Brain microvascular endothelial cell (primary cell): ENCODE results near the gene ATP1A4.
A peak's percentile ranks its signal among the peaks of the same experiment; 100 is the strongest.

Source experiments
- DNase-seq: peaks from one replicate; pipeline ENCODE4 v3.0.0-alpha.2; 2020
- H3K27ac ChIP-seq: fragments of 250-450 bp; sonication (Bioruptor Pico); 2 replicates; pipeline ENCODE4 v1.5.1; 2020; ENCODE audit warnings: mild to moderate bottlenecking, moderate library complexity
- H3K27me3 ChIP-seq: fragments of 250-450 bp; sonication (Bioruptor Pico); replicated peaks from 2 replicates; pipeline ENCODE4 v1.5.1; 2020; ENCODE audit warnings: mild to moderate bottlenecking
- H3K36me3 ChIP-seq: fragments of 250-450 bp; sonication (Bioruptor Pico); replicated peaks from 2 replicates; pipeline ENCODE4 v1.5.1; 2020; ENCODE audit warnings: mild to moderate bottlenecking
- H3K4me3 ChIP-seq: 2 replicates; pipeline ENCODE4 v1.5.1; 2011; ENCODE audit warnings: low read depth, mild to moderate bottlenecking, control low read depth, low read length, moderate library complexity
- in situ Hi-C: cut with HindIII; loops from 2 replicates; pipeline ENCODE4 v1.10.0; 2017; ENCODE audit warnings: low sequenced_read_pairs, low pct_ligation_motif_present
- TF ChIP-seq, protein P1 (sequence below): IDR thresholded peaks from 2 replicates; pipeline ENCODE4 v1.5.1; 2011; ENCODE audit warnings: low read depth, mild to moderate bottlenecking, moderate library complexity, low read length, control low read depth, inconsistent platforms; ENCODE audit errors: missing control alignments

The ATP1A4 gene

DNA sequence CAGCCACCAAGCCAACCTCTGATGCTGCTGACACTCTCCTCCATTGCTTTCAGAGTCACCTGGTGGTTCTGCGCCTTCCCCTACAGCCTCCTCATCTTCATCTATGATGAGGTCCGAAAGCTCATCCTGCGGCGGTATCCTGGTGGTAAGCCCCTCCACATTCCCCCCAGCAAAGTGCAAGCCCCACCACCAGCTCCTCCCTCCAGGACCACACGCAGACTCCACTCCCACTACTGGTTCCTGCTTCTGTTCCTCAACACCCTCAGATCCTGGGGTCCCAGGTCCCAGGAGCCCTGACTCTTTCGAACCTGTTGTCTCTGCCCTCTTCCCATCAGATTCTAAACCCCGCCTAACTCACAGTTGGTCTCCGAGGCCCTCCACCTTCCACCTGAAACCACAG, 11.6 kb upstream of the ATP1A4 start:
- DNase-seq, result no peak
- H3K4me3 ChIP-seq, result no peak overlapping the region
- no peak overlapping the region for H3K27ac ChIP-seq
- TF ChIP-seq, protein P1, sequence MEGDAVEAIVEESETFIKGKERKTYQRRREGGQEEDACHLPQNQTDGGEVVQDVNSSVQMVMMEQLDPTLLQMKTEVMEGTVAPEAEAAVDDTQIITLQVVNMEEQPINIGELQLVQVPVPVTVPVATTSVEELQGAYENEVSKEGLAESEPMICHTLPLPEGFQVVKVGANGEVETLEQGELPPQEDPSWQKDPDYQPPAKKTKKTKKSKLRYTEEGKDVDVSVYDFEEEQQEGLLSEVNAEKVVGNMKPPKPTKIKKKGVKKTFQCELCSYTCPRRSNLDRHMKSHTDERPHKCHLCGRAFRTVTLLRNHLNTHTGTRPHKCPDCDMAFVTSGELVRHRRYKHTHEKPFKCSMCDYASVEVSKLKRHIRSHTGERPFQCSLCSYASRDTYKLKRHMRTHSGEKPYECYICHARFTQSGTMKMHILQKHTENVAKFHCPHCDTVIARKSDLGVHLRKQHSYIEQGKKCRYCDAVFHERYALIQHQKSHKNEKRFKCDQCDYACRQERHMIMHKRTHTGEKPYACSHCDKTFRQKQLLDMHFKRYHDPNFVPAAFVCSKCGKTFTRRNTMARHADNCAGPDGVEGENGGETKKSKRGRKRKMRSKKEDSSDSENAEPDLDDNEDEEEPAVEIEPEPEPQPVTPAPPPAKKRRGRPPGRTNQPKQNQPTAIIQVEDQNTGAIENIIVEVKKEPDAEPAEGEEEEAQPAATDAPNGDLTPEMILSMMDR, result no peak
- in situ Hi-C loops, result no loop called here
- no peaks in the 10 kb centered on the region for H3K27me3 ChIP-seq
- no peaks in the 10 kb centered on the region for H3K36me3 ChIP-seq

DNA sequence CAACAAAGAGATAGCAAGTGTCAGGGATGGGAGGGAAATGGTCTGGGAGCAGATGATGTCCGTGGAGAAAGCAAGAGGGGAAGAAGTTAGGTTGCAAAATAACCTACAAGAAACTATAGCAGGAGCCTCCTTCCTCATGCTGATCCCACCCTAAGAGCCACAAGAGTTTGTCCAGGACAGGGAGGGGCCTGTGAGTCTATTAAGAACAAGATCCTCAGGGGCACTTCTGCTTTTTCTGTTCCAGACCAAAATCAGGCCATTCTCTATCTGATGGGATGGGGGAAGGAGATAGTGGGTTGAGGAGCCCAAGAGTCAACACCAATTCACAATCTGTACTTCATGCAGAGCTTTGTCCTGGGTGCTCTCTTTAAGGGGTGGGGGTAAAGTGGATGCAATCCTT, 7.7 kb upstream of the ATP1A4 start:
- no peaks in the 10 kb centered on the region for H3K27me3 ChIP-seq
- no peak for DNase-seq
- no peak overlapping the region for H3K4me3 ChIP-seq
- H3K36me3 ChIP-seq, result no peaks in the 10 kb centered on the region
- in situ Hi-C loops, result no loop called here
- TF ChIP-seq, protein P1, result no peak
- H3K27ac ChIP-seq, result no peak overlapping the region

DNA sequence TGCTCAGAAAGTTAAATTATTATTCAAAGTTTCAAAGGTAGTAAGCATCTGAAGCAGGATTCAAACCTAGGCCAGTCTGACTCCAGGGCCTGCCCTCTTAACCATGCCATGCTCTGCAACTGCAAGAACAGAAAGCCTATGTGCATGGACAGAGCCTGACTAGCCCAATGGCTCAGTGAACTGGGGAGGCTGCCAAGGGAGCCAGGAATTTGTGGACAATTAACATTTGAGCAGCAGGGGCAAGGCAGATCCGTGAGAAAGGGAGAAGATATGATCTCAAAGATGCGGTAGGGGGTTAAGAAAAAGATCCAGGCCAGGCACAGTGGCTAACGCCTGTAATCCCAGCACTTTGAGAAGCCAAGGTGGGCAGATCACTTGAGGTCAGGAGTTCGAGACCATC, 6.5 kb upstream of the ATP1A4 start:
- Histone ChIP-seq H3K36me3 (no peaks in the 10 kb centered on the region), H3K27me3 (no peaks in the 10 kb centered on the region), H3K27ac (no peak overlapping the region), H3K4me3 (no peak overlapping the region)
- TF ChIP-seq, protein P1, result no peak
- DNase-seq, result no peak
- in situ Hi-C loops, result no loop called here

DNA sequence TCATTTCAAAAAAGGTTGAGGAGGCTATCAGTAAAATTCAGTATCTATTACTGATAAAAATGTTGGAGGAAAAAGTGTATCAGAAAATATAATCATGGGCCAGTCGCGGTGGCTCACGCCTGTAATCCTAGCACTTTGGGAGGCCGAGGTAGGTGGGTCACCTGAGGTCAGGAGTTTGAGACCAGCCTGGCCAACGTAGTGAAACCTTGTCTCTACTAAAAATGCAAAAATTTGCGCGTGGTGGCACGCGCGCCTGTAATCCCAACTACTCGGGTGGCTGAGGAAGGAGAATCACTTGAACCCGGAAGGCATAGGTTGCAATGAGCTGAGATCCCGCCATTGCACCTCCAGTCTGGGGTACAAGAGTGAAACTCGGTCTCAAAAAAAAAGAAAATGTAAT, 5.3 kb upstream of the ATP1A4 start:
- H3K4me3 ChIP-seq, result no peak overlapping the region
- TF ChIP-seq, protein P1, result no peak
- no peaks in the 10 kb centered on the region for H3K27me3 ChIP-seq
- no peak for DNase-seq
- in situ Hi-C loops, result no loop called here
- H3K27ac ChIP-seq, result no peak overlapping the region
- H3K36me3 ChIP-seq, result no peaks in the 10 kb centered on the region

DNA sequence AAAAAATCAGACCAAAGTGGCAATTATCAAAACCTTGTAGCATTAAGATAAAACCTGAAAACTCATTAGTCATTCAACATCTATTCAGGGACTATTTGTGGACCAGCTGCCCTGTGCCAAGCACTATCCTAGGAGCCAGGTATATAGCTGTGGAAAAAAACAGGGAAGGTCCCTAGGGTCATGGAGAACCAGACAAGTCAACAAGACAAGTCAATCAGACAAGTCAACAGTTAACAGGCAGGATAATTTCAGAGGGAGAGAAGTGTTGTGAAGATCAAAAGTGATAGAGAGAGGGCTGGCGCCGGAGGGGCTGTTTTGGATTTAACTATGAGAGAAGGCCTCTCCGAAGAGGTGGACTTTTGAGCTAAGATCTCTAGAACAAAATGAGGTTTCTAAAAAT, 3.3 kb upstream of the ATP1A4 start:
- Histone ChIP-seq H3K27me3 (no peaks in the 10 kb centered on the region), H3K27ac (no peak overlapping the region), H3K36me3 (no peaks in the 10 kb centered on the region), H3K4me3 (no peak overlapping the region)
- in situ Hi-C loops, result no loop called here
- DNase-seq, result no peak
- TF ChIP-seq, protein P1, result no peak

DNA sequence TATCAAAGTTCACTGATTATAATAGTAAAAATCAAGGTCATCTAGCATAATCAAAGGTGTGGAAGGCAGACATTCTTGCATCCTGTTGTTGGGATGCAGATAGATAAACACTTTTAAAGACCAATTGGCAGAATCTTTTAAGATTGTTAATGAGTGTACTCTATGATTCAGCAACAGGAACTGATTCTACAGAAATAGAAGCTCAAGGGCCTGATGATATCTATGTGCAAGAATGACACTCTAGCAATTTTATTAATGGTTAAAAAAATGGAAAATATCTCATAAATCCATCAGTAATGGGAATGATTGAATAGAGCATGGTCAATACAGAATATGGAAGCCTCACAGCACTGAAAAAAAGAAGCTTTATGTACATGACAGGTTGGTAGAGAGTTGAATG, 2.2 kb upstream of the ATP1A4 start:
- H3K4me3 ChIP-seq, result no peak overlapping the region
- no peaks in the 10 kb centered on the region for H3K27me3 ChIP-seq
- H3K27ac ChIP-seq, result peak overlapping the region; percentile 1
- TF ChIP-seq, protein P1, result no peak
- DNase-seq, result no peak
- in situ Hi-C loops, result no loop called here
- H3K36me3 ChIP-seq, result no peaks in the 10 kb centered on the region
